Brain microvascular endothelial cell (primary cell): ENCODE measurements around the gene TRAF3IP1.

Experiments used
- DNase-seq: peaks from one replicate; pipeline ENCODE4 v3.0.0-alpha.2; 2020
- H3K27ac ChIP-seq: fragments of 250-450 bp; sonication (Bioruptor Pico); 2 replicates; pipeline ENCODE4 v1.5.1; 2020; ENCODE audit warnings: mild to moderate bottlenecking, moderate library complexity
- H3K27me3 ChIP-seq: fragments of 250-450 bp; sonication (Bioruptor Pico); replicated peaks from 2 replicates; pipeline ENCODE4 v1.5.1; 2020; ENCODE audit warnings: mild to moderate bottlenecking
- H3K36me3 ChIP-seq: fragments of 250-450 bp; sonication (Bioruptor Pico); replicated peaks from 2 replicates; pipeline ENCODE4 v1.5.1; 2020; ENCODE audit warnings: mild to moderate bottlenecking
- H3K4me3 ChIP-seq: 2 replicates; pipeline ENCODE4 v1.5.1; 2011; ENCODE audit warnings: low read depth, mild to moderate bottlenecking, control low read depth, low read length, moderate library complexity
- in situ Hi-C: cut with HindIII; loops from 2 replicates; pipeline ENCODE4 v1.10.0; 2017; ENCODE audit warnings: low sequenced_read_pairs, low pct_ligation_motif_present
- TF ChIP-seq, protein P1 (sequence below): IDR thresholded peaks from 2 replicates; pipeline ENCODE4 v1.5.1; 2011; ENCODE audit warnings: low read depth, mild to moderate bottlenecking, moderate library complexity, low read length, control low read depth, inconsistent platforms; ENCODE audit errors: missing control alignments

The TRAF3IP1 gene

DNA sequence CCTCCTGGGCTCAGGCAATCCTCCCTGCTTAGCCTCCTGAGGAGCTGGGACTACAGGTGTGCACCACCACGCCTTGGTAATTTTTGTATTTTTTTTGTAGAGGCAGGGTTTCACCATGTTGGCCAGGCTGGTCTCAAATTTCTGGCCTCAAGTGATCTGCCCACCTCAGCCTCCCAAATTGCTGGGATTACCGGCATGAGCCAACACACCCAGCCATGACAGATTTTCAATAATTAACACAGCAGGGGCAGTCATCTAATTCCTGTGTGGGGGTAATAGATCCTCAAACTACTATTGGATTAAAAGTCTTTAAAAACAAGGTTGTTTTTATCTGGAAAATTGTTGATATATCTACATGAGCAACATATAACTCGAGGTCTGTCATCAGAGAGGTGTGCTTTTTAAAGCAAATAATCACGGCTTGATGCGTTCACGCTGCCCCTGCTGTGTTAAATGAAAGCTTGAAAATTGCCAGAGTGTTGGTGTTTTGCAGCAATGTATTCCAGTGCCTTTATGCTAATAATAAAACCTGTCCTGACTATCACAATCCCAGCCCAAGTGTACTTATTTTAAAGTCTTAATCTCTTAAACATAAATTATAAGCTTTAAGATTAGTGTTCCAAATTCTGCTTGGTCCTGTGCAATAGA is 70.8 kb downstream of the TRAF3IP1 start:
- in situ Hi-C loops = no loop called here

DNA sequence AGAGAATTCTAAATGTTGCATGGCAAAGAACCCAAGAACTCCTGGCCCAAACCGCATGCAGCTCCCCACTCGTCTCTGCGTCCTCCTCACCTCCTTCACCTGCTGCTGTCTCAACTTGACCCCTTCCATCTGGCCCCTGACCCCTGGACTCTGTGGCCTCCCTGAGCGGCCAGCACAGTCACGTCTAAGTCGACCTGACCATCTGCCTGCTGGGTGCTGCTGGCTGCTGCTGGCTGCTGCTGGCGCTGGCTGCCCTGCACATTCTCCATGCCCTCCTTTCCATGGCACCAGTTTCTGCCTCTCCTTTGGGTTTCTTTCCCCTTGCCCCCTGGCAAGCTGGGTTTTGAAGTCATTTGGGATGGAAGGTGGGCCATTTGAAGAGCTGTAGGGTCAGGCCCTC is 76.3 kb downstream of the TRAF3IP1 start:
- TF ChIP-seq, protein P1, sequence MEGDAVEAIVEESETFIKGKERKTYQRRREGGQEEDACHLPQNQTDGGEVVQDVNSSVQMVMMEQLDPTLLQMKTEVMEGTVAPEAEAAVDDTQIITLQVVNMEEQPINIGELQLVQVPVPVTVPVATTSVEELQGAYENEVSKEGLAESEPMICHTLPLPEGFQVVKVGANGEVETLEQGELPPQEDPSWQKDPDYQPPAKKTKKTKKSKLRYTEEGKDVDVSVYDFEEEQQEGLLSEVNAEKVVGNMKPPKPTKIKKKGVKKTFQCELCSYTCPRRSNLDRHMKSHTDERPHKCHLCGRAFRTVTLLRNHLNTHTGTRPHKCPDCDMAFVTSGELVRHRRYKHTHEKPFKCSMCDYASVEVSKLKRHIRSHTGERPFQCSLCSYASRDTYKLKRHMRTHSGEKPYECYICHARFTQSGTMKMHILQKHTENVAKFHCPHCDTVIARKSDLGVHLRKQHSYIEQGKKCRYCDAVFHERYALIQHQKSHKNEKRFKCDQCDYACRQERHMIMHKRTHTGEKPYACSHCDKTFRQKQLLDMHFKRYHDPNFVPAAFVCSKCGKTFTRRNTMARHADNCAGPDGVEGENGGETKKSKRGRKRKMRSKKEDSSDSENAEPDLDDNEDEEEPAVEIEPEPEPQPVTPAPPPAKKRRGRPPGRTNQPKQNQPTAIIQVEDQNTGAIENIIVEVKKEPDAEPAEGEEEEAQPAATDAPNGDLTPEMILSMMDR = no peak

More for the DNA sequence above, 70.8 kb downstream of the TRAF3IP1 start:
- DNase-seq = no peak
- no peak overlapping the region for H3K27ac ChIP-seq
- no peaks in the 10 kb centered on the region for H3K27me3 ChIP-seq
- no peaks in the 10 kb centered on the region for H3K36me3 ChIP-seq
- H3K4me3 ChIP-seq = no peak overlapping the region
- TF ChIP-seq, protein P1 = no peak

DNA sequence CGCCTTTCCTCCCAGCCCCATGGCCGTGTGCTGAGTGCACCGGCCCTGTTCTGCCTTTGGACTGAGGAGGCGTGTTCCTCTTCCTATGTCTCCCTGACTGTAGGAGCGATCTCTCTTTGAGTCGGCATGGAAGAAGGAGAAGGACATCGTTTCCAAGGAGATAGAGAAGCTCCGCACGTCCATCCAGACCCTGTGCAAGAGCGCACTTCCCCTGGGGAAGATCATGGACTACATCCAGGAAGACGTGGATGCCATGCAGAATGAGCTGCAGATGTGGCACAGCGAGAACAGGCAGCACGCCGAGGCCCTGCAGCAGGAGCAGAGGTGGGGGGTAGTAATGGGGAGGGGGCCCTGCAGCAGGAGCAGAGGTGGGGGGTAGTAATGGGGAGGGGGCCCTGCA is 77.0 kb downstream of the TRAF3IP1 start:
- Histone ChIP-seq H3K4me3 (no peak overlapping the region), H3K27ac (no peak overlapping the region), H3K27me3 (no peaks in the 10 kb centered on the region), H3K36me3 (peaks cover 2% of the 10 kb centered on the region)
- DNase-seq = no peak
- TF ChIP-seq, protein P1 = no peak
- in situ Hi-C loops = no loop called here

More for the DNA sequence above, 76.3 kb downstream of the TRAF3IP1 start:
- in situ Hi-C loops = no loop called here
- Histone ChIP-seq H3K27ac (no peak overlapping the region), H3K4me3 (no peak overlapping the region), H3K36me3 (peaks cover 2% of the 10 kb centered on the region), H3K27me3 (no peaks in the 10 kb centered on the region)
- DNase-seq = no peak

DNA sequence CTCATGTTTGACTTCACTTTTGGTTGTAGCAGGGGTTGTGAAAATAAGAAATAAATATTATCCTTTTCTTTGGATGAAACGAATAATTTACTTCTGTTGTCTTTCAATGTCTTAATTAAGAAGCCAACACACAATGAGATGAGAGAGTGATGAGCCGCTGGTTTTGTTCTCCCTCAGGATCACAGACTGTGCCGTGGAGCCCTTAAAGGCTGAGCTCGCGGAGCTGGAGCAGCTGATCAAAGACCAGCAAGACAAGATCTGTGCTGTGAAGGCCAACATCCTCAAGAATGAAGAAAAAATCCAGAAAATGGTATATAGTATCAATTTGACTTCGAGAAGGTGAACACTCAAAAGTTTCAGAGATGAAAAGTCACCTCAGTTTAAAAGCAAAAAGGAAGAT is 78.3 kb downstream of the TRAF3IP1 start:
- Histone ChIP-seq H3K27me3 (no peaks in the 10 kb centered on the region), H3K27ac (no peak overlapping the region), H3K4me3 (no peak overlapping the region), H3K36me3 (peaks cover 2% of the 10 kb centered on the region)
- TF ChIP-seq, protein P1 = no peak
- in situ Hi-C loops = no loop called here
- DNase-seq = no peak

DNA sequence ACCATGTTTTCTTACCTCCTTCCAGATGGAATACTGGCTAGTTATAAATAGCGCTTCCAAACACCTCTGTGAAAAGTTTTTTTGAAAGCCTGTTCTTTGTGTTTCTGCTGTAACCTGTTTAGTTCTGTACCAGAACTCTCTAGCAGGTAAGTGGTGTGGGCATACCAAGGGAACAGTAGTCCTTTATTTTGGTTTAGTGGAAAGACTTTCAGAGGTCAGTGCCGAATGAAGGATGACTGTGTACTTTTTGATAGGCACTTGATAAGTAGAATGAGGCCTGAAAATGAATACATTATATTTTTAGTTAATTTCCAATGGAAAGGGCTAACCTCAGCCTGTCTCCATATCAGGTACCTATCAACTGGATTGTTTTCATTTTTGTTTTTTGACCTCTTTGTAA is 78.8 kb downstream of the TRAF3IP1 start:
- H3K27ac ChIP-seq = no peak overlapping the region
- in situ Hi-C loops = no loop called here
- no peak overlapping the region for H3K4me3 ChIP-seq
- no peak for DNase-seq
- H3K36me3 ChIP-seq = peaks cover 2% of the 10 kb centered on the region
- H3K27me3 ChIP-seq = no peaks in the 10 kb centered on the region
- TF ChIP-seq, protein P1 = no peak

DNA sequence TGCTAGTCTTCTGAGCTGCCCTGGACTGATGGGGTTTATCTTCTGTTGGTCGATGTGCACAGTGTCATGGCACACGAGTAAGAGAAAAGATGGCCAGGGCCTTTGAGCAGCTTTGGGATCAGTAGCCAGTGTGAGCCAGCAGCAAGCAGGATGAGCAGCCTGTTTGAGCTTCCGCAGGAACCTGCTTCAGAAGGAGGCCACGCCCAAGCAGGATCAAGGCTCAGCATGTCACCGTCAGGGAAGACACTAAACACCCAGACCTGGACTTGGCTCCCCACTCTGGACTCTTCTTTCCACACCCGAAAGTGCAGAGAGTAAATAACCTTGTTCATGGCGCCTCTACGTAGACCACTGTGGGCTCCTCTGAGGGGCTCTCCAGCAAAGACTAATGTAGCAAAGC is 81.2 kb downstream of the TRAF3IP1 start:
- no peak for DNase-seq
- H3K27me3 ChIP-seq = no peaks in the 10 kb centered on the region
- in situ Hi-C loops = no loop called here
- H3K27ac ChIP-seq = no peak overlapping the region
- H3K4me3 ChIP-seq = no peak overlapping the region
- TF ChIP-seq, protein P1 = no peak
- H3K36me3 ChIP-seq = peaks cover 2% of the 10 kb centered on the region
